ENCODE measurements around the gene NDUFB10.

Gene NDUFB10

DNA sequence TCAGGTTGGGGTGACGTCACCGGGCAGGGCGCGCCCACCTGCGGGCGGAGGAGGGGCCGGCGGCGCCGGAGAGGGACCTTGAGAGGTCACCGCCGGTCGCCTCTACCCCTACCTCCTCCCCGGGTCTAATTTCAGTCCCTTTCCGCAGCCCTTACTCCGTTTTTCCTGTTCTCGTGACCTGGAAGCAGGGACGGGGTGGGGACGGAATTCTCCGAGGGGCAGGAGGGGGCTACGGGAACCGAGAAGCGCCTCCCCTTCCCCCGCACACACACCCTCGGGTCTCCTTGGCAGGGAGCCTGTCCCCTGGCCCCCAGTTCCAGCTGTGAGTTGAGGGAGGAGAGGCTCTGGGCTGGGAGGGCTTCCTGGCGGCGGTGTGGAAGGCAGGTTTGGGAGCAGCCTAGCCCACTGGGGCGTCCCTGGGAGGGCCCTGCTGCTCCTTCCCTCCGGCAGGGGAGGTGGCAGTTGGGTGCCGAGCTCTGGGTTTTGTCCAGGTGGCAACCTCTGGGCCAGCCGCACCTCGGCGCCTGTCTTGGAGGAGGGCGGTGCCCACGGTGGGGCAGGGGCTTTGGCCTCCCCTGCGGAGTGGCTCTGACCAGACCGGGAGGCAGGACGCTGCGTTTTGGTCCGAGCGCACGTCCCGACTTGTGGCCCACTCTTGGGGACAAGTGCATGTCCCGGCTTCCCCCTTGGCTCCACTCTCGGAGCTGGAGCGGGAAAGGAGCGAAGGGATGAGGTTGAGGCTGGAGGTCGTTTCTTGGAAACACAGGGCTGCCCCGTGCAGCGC is 31.2 kb downstream of the NDUFB10 start:
- TF ChIP-seq, protein P1, sequence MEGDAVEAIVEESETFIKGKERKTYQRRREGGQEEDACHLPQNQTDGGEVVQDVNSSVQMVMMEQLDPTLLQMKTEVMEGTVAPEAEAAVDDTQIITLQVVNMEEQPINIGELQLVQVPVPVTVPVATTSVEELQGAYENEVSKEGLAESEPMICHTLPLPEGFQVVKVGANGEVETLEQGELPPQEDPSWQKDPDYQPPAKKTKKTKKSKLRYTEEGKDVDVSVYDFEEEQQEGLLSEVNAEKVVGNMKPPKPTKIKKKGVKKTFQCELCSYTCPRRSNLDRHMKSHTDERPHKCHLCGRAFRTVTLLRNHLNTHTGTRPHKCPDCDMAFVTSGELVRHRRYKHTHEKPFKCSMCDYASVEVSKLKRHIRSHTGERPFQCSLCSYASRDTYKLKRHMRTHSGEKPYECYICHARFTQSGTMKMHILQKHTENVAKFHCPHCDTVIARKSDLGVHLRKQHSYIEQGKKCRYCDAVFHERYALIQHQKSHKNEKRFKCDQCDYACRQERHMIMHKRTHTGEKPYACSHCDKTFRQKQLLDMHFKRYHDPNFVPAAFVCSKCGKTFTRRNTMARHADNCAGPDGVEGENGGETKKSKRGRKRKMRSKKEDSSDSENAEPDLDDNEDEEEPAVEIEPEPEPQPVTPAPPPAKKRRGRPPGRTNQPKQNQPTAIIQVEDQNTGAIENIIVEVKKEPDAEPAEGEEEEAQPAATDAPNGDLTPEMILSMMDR (conservative IDR thresholded peaks at IDR 0.05) = no peak
- peak overlapping the region; percentile 13; the same call in 1 of the 2 replicates for H3K27ac ChIP-seq

- no peak overlapping the region for H3K27ac ChIP-seq
- TF ChIP-seq, protein P1 (conservative IDR thresholded peaks at IDR 0.05) = no peak
These were observed 31.8 kb downstream of the NDUFB10 start for GRCh38 chr16:1991135-1991551.

- TF ChIP-seq, protein P1 (conservative IDR thresholded peaks at IDR 0.05) = no peak
- no peak overlapping the region for H3K27ac ChIP-seq
These were observed 32.2 kb downstream of the NDUFB10 start for GRCh38 chr16:1991588-1991947.

DNA sequence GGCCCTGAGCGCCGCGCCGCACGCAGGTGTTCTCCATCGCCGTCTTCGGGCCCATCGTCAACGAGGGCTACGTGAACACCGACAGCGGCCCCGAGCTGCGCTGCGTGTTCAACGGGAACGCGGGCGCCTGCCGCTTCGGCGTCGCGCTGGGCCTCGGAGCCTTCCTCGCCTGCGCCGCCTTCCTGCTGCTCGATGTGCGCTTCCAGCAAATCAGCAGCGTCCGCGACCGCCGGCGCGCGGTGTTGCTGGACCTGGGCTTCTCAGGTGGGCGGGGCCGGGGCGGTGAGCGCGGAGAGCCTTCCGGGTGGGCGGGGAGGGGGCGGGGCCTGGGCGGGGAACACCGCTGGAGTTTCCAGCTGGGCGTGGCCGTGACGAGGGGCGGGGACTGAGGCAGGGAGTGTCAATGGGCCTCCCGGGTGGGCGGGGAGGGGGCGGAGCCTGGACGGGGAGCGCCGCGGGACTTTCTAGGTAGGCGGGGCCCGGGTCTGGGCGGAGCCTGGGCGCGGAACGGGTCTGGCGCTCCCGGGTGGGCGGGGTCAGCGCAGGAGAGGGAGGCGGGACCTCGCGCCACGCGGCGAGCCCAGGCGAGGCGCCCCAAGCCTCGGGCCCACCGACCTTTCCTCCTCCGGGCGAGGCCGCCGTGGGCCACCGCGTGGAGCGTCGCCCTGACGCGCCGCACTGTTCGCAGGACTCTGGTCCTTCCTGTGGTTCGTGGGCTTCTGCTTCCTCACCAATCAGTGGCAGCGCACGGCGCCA is 32.8 kb downstream of the NDUFB10 start:
- no peak overlapping the region for H3K27ac ChIP-seq

DNA sequence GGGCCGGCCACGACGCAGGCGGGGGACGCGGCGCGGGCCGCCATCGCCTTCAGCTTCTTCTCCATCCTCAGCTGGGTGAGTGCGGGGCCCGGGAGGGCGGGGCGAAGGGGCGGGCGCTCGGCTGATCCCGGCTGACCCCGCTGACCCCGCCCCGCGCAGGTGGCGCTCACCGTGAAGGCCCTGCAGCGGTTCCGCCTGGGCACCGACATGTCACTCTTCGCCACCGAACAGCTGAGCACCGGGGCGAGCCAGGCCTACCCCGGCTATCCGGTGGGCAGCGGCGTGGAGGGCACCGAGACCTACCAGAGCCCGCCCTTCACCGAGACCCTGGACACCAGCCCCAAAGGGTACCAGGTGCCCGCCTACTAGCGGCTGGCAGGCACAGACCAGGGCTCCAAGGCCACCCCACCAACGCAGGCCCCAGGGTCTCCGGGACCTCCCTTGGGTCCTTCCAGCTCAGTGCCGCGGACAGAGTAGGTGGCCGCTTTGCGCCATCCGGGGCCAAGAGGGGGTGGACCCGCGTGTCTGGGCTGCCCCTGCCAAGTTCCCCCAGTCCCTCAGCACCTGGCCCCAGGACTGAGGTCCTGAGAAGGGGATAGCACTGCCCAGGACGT is 33.5 kb downstream of the NDUFB10 start:
- TF ChIP-seq, protein P1 (conservative IDR thresholded peaks at IDR 0.05) = no peak
- H3K27ac ChIP-seq = no peak overlapping the region

More for the DNA sequence above, 32.8 kb downstream of the NDUFB10 start:
- TF ChIP-seq, protein P1 (conservative IDR thresholded peaks at IDR 0.05) = no peak

DNA sequence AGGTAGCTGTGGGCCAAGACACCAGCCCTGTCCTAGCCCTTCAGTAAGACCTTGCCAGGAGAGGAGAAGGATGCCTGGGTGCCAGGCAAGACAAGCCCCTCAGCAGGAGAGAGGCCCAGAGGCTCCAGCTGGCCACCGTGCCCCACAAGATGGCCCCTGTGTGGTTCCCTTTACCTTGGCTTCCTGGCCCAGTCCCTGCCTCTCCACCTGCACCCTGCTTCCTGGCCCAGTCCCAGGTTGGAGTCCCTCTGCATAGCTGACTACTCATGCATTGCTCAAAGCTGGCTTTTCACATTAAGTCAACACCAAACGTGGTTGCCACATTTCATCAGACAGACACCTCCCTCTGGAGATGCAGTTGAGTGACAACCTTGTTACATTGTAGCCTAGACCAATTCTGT is 34.4 kb downstream of the NDUFB10 start:
- peak overlapping the region; percentile 11; the same call in 1 of the 2 replicates for H3K27ac ChIP-seq
- TF ChIP-seq, protein P1 (conservative IDR thresholded peaks at IDR 0.05) = no peak

Data from VCaP (cell line).